Measurements from ENCODE around the gene KIAA1217. TPM values are rescaled to one million over a fixed set of nuclear protein-coding genes. Genes with fewer than 3 reads are reported as not detected.

KIAA1217 gene
- polyA plus RNA-seq, 1 of the 3 experiments (the other 2 are of a cell fraction): 7.2 TPM

DNA sequence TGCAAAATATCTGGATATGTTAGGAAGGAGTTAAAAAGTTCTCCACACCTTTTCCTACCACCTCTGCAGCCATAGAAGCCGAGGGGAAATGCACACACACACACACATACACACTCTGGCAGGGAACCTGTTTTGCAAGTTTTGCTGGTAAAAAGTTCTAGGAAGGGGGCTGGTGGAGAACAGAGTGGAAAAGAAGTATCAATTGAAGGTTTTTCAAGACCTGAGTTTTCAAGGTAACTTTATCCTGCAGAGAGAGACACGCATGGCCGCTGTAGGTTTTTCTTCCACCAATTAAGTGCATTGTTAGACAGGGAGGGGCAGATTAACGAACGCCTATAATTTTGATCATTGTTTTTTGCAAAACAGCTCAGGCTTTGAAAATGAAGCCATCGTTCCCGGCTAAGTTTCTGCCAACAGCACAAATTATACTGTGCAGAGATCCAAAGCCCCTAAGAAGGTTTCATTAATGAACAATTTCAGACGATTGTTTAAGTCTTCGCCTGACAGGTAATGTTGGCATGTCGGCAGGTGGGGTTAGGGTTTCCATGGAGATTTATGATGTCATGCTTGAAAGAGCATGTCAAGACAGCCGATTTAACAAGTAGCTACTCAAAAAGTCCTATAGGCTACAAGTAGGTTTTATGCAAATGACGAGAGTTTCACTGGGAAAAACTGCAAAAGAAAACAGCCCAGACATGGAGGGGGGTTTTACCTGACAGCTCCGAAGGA, 29.7 kb downstream of the KIAA1217 start:
- Histone ChIP-seq H3K36me3 (replicated peaks in 1 of 2; ENCODE audit: control insufficient read depth in 1 of 2, insufficient read depth in 2 of 2, low read length in 1 of 2) (no peaks in the 10 kb centered on the region), H3K9ac (no peak overlapping the region), H3K9me3 (no peaks in the 10 kb centered on the region), H3K9me2 (no peaks in the 10 kb centered on the region), H2AFZ (ENCODE audit: low read depth) (no peak overlapping the region), H3K27me3 (ENCODE audit: insufficient read depth) (no peaks in the 10 kb centered on the region), H3F3A (replicated peaks; ENCODE audit: insufficient read depth) (no peaks in the 10 kb centered on the region), H3K4me3 (ENCODE audit: low read depth in 2 of 2, low read length in 1 of 2) (no peak overlapping the region), H4K20me1 (ENCODE audit: insufficient read depth) (no peaks in the 10 kb centered on the region), H3K4me1 (ENCODE audit: control insufficient read depth in 1 of 2, insufficient read depth in 2 of 2, low read depth in 1 of 2, low read length in 1 of 2) (peaks cover 0 to 13% of the 10 kb centered on the region in 2 experiments; a peak in 2 of 4 replicates), H3K27ac (ENCODE audit: low read depth in 2 of 2, low read length in 1 of 2) (no peak overlapping the region), H3K4me2 (no peak overlapping the region), H3K79me2 (ENCODE audit: insufficient read depth) (no peaks in the 10 kb centered on the region)
- DNase-seq: no peak
- ChIA-PET POLR2A (no interaction called here), CTCF (no interaction called here)
- TF ChIP-seq GABPA (IDR thresholded peaks at IDR 0.05; ENCODE audit: low read depth): no peak
- TF ChIP-seq JUND (IDR thresholded peaks at IDR 0.05): no peak
- TF ChIP-seq EP300 (IDR thresholded peaks at IDR 0.05; ENCODE audit: borderline replicate concordance in 1 of 2, low read depth in 1 of 2, low read length in 1 of 2): no peak
- no peak for TF ChIP-seq YY1 (IDR thresholded peaks at IDR 0.05; ENCODE audit: low read depth)
- no peak for TF ChIP-seq NFIC (IDR thresholded peaks at IDR 0.05; ENCODE audit: borderline replicate concordance)
- 82% methylated on average over 13 of the region's 13 CpGs for WGBS (ENCODE audit: low lambda C conversion rate)

DNA sequence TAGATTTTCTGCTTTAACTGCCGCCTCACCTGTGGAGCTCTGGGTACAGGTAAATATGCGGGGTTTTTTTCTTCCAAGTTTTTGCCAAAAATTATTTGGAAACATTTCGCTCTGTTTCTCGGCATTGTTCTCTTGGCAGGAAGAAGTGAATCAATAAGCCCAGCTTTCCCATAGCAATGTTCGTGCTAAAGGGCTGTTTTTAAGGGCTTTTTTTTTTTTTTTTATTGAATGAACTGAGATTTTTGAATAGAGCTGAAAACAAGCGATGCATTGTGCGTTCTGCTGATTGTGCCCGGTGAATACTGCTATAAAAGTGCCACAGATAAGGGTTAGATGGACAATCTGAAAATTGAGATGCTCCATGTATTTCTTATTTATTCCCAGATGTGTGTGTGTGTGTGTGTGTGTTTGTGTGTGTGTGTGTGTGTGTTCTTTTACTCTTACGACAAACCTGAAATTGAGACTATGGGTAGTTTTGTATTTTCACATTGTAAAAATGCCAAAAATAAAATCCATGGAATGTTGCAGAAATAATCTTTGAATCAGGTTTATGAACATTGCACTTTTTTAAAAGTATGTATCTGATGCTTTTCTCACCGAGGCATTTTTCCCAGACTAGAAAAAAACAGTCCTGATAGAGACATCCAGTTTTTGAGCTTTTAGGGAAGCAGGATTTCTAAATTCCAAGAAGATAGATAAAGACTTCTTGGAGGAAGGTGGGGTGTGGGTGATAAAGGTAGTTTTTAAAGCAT, 30.5 kb downstream of the KIAA1217 start:
- H3K9ac ChIP-seq: no peak overlapping the region

More for the DNA sequence above, 30.5 kb downstream of the KIAA1217 start:
- Histone ChIP-seq H3K27me3 (ENCODE audit: insufficient read depth) (no peaks in the 10 kb centered on the region), H3K27ac (ENCODE audit: low read depth in 2 of 2, low read length in 1 of 2) (peak overlapping the region in 1 of 2 experiments; percentile 34; a peak in 1 of 4 replicates), H3F3A (replicated peaks; ENCODE audit: insufficient read depth) (no peaks in the 10 kb centered on the region), H3K4me2 (no peak overlapping the region), H2AFZ (ENCODE audit: low read depth) (peak overlapping the region; percentile 24; the same call in 1 of the 2 replicates), H3K9me3 (no peaks in the 10 kb centered on the region), H3K4me1 (ENCODE audit: control insufficient read depth in 1 of 2, insufficient read depth in 2 of 2, low read depth in 1 of 2, low read length in 1 of 2) (peaks cover 0 to 13% of the 10 kb centered on the region in 2 experiments; a peak in 2 of 4 replicates), H3K79me2 (ENCODE audit: insufficient read depth) (no peaks in the 10 kb centered on the region), H3K36me3 (replicated peaks in 1 of 2; ENCODE audit: control insufficient read depth in 1 of 2, insufficient read depth in 2 of 2, low read length in 1 of 2) (no peaks in the 10 kb centered on the region), H3K9me2 (no peaks in the 10 kb centered on the region), H4K20me1 (ENCODE audit: insufficient read depth) (no peaks in the 10 kb centered on the region), H3K4me3 (ENCODE audit: low read depth in 2 of 2, low read length in 1 of 2) (no peak overlapping the region)
- TF ChIP-seq TAF1 (IDR thresholded peaks at IDR 0.05; ENCODE audit: borderline replicate concordance, low read depth, low read length): no peak
- no peak for TF ChIP-seq FOXM1 (IDR thresholded peaks at IDR 0.05; ENCODE audit: low read depth)
- TF ChIP-seq, protein P1, sequence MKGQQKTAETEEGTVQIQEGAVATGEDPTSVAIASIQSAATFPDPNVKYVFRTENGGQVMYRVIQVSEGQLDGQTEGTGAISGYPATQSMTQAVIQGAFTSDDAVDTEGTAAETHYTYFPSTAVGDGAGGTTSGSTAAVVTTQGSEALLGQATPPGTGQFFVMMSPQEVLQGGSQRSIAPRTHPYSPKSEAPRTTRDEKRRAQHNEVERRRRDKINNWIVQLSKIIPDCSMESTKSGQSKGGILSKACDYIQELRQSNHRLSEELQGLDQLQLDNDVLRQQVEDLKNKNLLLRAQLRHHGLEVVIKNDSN (IDR thresholded peaks at IDR 0.05; ENCODE audit: borderline replicate concordance, low read depth): no peak
- TF ChIP-seq, protein P2, sequence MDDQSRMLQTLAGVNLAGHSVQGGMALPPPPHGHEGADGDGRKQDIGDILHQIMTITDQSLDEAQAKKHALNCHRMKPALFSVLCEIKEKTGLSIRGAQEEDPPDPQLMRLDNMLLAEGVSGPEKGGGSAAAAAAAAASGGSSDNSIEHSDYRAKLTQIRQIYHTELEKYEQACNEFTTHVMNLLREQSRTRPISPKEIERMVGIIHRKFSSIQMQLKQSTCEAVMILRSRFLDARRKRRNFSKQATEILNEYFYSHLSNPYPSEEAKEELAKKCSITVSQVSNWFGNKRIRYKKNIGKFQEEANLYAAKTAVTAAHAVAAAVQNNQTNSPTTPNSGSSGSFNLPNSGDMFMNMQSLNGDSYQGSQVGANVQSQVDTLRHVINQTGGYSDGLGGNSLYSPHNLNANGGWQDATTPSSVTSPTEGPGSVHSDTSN (IDR thresholded peaks at IDR 0.05): no peak
- TF ChIP-seq RXRA (IDR thresholded peaks at IDR 0.05; ENCODE audit: borderline replicate concordance, low read depth): no peak
- TF ChIP-seq FOSL2 (IDR thresholded peaks at IDR 0.05; ENCODE audit: borderline replicate concordance, low read depth): no peak
- no peak for TF ChIP-seq RCOR1 (IDR thresholded peaks at IDR 0.05; ENCODE audit: low read length)
- TF ChIP-seq EZH2phosphoT487 (IDR thresholded peaks at IDR 0.05; ENCODE audit: borderline replicate concordance, low read depth): no peak
- POLR2A ChIA-PET: no interaction called here
- 81% methylated on average over 10 of the region's 10 CpGs for WGBS (ENCODE audit: low lambda C conversion rate)
- DNase-seq: no peak
- CTCF ChIA-PET: interaction anchor here (1.0 kb wide), 1 partner anchor 10 kb away, joined by 3 read pairs; no protein-coding TSS in a partner anchor
